Epidermal melanocyte (primary cell): ENCODE measurements around the gene MAP6.
"Not testable (repeated sequence)": the region's sequence is repeated elsewhere in the genome, so short reads cannot be mapped to it uniquely, and the experiment has no call there.

Source experiments
- DNase-seq: peaks from one replicate; pipeline ENCODE4 v3.0.0; 2011; ENCODE audit warnings: low spot score; ENCODE audit not compliant: insufficient read length

The MAP6 gene

DNA sequence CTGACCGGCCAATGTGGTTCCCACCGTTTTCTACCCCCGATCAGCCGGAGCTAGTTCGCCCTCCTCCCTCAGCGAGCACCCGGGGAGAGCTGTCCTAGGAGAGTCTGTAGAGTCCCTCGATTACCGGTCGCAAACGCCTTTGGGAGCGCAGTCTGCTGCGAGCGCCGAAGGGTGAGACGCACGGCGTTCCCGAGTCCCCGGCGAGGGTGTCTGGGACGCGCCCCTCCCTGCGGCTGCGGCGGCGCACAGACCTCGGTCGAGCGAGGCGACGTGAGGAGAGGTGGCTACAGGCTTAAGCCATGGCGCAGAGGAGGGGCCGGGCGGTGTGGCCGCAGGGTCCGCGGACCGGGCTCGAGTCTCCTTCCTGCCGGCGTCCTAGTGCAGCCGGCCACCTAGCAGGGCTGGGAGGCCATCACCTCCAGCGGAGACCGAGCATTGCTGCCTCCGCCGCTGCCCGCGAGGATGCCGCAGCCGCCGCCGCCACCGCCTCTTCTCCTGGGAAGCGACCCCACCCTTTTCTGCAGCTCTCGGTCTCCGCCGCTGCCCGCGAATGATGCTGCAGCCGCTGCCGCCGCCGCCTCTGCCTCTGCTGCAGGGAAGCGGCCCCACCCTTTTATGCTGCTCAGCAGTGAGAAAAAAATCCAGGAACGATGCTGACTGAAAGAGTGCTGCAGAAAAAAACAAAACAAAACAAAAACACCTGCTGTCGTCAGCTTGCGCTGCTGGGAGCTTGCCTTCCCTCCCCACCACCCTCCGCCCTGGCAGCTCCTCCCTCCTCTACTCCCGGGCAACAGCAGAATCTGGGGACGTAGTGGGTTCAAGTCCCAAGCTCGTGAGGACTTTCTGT is at the start of gene MAP6:
Gene MAP6 (minus strand): TSS at position 588 of the 847 bp plus-strand sequence. CDS start 669 bp downstream, outside the sequence.
- no peak for DNase-seq

DNA sequence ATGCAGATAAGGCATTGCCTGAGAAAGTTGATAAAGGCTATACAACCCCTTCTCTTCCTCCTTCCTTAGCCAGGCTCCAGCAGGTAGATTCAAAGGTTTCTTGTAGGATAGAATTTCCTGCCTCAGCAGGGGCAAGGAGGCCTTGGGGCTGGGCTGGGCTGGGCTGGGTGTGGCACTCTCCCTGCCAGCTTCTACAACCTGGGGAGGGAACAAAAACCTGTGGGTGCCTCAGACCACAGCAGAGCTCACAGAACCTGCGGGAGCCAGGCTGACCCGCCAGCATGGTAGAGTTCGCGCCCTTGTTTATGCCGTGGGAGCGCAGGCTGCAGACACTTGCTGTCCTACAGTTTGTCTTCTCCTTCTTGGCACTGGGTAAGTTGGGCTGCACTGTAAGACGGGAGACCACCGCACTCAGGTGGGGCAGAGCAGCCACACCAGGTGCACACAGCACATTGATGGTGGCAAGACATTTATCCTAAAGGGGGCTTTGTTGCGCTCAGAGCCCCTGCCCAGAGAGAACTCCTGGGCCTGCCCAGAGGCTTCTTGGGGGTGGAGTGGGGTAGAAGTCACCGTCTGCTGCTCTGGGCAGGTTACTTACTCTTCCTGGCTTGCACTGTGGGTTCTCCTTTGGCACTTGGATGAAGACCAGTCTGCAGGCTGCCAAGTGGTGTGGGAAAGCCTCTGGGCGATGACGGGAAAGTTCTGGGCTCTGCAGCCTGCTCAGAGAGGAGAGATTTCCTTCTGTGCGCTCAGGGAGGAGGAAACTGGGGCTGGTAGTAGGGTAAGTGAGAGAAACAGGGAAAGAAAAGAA is 49.0 kb upstream of the MAP6 start, which contains the start of gene MOGAT2:
Gene MOGAT2 (plus strand): TSS at position 231 of the 811 bp plus-strand sequence. CDS start 51 bp downstream, at position 282.
- no peak for DNase-seq

DNA sequence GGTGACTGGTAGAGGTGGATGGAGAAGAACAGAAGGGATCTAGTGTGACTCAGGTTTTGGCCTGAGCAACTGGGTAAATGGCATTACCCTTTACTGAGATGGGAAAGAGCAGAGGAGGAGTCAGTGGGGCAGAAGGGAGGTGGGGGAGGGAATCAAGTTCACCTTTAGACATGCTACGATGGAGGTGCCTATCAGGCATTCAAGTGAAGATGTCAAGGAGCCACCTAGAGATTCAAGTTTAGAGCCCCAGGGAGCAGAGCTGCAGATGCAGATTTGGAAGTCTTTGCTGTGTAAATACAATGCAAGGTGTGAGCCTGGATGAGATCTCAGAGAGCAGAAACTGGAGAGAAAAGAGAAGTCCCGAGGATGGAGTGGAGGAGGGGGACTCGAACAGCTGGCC is 47.8 kb upstream of the MAP6 start:
- DNase-seq, result no peak

DNA sequence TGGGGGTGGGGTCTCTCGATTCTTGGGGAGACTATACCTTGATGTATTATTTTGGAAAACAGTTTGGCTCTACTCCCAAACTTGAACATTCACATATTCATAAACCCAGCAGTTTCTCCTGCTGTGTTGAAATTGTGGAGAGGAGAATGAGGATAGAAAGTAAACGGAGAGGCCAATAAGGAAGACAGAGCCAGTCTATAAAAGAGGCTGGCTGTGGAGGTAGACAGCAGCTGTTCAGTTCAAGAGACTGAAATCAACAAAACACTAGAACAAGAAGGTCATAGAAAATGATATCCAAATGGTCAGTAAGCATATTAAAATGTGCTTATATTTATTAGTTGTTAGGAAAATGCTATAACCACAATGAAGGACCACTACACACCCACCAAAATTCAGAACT is 46.9 kb upstream of the MAP6 start:
- no peak for DNase-seq

DNA sequence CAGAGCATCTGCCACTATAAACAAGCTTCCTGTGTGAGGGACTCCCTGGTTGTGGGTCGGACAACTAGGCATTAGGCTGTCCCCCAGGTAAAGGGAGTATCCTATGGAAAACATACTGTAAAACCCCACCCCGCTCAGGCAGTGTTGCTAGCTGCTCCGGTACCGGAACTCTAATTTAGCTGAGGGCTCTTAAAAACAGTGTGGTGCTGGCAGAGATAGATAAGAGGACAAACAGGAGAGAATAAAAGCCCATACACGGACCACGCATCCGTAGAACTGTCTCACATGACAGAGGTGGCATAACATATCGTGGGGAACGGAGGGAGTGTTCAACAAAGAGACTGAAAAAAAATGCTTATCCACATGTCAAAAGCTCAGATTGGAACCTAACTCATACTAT is 45.4 kb upstream of the MAP6 start:
- DNase-seq, result no peak

DNA sequence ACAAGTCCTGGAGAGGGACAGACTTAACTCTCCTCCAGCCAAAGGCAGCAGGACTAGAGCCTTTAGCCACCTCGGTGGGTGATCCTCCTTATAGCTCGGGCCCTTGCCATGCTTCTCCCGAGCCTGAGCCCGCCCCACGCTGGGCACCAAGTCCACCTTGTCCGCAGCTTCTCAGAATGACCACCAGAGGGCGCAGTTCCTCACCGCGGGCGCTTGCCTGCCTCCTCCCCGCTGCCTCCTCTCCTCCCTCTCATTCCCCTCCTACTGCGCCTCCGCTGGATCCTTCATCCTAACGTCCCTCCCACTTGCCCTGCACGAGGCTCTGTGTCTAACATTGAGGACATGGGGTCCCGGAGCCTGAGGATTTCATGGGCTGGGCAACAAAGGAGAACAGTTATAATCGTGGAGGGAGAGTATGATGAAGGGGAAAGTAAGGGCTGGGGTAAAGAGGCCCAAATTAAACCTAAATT is 37.5 kb upstream of the MAP6 start:
- DNase-seq, result peak; percentile 52

DNA sequence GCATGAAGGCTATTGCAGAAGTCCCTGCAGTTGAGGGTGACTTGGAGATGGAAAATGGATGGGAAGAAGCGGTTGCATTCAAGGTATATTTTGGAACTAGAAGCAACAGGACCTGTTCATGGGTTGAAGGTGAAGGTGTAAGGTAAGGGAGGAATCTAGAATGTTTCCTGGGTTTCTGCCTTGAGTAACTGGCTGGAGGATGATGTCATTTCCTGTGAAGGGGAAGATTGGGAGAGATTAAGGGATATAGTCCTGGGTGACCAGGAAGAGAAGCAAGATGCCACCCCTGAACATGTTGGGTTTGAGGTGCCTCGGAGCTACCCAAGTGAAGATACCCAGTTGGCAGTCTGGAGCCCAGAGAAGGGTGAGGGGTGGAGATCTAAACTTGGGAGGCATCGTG is 36.7 kb upstream of the MAP6 start:
- no peak for DNase-seq

DNA sequence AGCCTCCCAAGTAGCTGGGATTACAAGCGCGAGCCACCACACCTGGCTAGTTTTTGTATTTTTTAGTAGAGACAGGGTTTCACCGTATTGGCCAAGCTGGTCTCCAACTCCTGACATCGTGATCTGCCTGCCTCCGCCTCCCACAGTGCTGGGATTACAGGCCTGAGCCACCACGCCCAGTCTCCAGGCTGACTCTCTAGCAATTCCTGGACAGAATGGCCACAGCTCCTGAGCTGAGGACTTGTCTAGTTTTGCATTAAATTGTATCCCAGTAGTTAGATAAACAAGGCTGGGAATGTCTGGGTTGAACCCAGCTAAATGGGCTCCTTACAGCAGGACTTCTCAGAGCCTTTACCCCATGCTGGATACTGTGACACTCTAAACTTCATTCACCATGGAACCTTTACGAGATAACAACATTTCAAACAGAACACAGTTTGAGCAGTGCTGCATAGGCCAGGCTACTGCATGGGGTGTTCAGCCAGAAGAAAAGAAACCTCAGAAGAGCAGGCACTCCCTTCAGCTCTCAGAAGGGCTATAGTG is 34.9 kb upstream of the MAP6 start:
- no peak for DNase-seq

DNA sequence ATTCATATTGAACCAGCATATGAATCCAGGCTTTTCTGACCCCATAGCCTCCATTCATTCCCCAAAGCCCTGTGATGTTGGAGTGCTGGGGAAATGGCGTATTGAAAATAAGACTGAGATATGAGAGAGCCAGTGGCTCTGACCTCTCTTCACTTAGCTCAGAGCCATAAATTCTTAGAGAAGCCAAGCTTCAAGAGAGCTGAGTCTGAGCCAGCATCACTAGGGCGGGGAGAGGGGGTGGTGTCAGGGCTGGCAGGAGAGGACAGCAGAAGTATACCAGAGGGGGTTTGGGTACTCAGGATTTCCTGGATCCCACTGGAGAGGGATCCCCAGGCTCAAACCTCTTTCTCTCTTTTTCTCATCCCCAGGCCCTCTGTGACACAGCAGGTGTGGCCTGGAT is 32.1 kb upstream of the MAP6 start:
- DNase-seq, result no peak

DNA sequence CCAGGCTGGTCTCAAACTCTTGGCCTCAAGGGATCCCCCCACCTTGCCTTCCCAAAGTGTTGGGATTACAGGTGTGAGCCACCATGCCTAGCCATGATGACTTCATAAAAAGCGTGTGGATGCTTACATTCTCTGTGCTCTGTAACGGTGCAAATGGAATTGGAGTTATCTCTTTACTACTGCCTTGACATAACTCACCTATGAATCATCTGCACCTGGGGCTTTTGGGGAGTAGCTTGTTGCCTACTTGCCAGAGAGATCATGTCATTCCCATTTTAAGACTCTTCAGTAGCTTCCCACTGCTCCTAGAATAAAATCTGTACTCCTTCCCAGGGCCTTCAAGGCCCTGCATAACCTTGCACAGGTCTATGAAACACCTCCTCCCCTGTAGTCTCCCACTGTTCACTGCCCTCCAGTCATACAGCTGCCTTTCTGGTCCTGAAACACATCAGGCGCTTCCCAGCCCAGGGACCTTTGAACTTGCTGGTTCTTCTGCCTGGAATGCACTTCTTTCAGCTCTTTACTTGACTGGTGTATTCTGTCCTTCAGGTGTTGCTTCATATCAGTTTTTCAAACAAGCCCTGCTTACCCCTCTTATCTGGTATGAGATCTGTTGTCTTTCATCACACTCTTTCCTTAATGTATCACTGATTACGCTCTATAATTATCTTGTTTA is 29.2 kb upstream of the MAP6 start:
- no peak for DNase-seq

DNA sequence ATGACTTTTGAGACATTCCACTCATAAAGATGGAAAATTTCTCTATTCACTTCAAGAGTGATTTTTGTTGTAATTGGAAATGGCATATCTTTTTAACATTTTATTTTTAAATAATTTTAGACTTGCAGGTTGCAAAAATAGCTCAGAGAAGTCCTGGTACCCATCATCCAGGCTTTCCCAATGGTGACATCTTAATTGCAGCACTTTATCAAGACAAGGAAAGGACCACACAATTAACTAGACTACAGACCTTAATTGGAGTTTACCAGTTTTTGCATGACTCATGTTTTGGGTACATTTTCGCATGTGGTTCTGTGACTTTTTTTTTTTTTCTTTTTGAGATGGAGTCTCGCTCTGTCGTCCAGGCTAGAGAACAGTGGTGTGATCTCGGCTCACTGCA is 23.0 kb upstream of the MAP6 start:
- DNase-seq, result no peak

DNA sequence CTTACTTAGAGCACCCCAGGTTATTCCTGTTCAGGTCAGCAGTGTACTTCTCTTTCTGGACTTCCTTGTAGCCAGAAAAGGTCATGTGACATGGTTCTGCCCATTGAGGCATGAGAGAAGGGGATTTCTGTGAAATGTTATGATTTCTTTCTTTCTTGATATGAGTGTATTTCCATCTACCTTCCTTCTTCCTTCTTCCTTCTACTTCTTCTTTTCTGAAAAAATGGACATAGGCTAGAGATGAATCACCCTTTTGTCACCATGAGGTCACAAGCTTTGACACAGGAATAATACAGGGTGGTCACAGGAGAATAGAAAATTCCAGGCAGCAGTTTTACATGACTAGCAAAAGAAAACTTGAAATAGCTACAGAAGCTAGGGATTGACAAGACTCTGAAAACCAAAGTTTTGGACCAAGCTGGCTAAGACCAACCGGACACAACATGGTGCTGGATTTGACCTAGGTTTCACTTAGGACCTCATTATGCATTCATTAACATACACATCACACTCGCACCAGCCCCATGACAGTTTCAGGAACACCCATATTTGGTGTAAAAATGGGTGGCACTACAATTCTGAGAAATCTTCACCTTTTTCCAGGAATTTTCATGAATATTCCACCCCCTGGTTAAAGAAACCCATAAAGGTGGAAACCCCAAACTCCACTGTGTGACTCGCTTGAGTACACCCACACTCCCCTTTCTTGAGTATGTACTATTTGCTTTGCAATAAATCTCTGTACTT is 21.2 kb upstream of the MAP6 start:
- no peak for DNase-seq

DNA sequence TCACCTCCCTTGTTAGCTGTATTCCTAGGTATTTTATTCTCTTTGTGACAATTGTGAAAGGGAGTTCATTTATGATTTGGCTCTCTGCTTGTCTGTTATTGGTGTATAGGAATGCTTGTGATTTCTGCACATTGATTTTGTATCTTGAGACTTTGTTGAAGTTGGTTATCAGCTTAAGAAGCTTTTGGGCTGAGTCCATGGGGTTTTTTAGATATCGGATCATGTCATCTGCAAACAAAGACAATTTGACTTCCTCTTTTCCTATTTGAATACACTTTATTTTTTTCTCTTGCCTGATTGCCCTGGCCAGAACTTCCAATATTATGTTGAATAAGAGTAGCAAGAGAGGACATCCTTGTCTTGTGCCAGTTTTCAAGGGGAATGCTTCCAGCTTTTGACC is 15.0 kb upstream of the MAP6 start:
- not testable (repeated sequence) for DNase-seq

DNA sequence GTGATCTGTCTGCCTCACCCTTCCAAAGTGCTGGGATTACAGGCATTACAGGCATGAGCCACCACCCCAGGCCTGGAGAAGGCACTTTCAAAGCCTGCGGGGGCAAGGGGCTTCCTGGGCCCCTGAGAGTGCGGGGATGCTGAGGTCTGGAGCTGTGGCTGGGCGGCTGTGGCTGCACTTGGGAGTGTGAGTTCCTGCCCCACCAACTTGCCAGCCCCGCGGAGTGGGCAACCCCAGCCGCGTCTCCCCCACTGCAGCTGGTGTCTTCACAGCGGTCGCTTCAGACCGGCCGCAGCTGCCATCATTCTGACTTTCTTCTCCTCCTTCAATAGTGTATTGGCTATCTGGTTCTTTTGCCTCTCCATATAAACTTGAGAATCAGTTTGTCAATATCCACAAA is 10.7 kb upstream of the MAP6 start:
- no peak for DNase-seq

DNA sequence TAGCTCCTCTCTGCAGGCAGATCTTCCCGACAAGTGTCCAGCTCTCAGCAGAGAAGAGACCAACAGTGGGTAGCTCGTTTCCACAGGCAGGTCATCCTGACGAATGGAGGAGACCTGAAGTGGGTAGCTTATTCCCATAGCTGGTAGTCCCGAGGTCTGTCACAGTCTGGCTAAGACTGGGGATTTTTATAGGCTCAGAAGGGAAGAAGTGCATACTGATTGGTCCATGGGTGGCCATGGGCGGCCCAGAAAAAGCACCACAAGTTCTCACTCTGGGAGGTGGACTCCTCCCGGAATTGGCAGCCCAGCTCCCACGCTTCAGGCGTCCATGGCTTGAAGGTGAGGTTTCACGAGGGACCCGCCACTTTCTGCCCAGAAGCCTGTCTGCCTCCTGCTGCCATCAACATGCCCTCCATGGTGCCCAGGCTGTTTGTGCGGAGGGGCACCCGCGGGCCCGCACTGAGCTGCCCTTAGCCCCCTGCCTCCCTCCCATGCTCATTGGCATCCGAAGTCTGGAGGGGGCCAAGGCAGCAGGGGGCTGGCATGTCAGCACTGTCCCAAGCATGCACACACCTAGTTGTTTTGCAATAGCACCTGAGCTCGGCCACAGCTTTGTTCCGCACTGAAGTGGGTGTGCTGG is 9.9 kb upstream of the MAP6 start:
- no peak for DNase-seq

DNA sequence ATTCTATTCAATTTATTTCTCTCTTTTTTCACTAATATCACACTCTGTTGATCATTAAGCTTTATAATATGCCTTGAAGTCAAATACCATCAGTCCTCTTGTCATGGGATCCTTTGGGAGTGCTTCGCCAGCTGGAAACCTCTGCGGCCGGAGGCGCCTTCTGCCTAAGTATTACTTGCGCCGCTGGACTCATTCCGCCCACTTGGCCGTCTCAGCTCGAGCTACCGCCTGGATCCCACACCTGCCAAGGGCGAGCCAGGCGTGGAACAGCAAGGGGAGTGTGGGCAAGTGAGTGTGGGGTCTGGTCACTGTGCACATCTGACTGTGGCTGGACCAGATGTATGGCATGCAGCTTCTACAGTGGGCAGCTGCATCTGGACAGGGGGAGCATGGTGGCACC is 9.1 kb upstream of the MAP6 start:
- no peak for DNase-seq

DNA sequence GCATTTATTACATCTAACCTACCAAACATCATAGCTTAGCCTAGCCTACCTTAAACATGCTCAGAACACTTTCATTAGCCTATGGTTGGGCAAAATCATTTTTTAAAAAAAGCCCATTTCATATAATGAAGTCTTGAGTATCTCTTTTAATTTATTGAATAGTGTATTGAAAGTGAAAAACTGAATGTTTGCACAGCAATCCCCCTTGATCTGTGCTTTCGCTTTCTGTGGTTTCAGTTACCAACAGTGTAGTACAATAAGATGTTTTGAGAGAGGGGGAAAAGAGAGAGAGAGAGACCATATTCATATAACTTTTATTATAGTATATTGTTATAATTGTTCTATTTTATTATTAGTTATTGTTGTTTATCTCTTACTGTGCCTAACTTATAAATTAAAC is 8.4 kb upstream of the MAP6 start:
- DNase-seq, result no peak

DNA sequence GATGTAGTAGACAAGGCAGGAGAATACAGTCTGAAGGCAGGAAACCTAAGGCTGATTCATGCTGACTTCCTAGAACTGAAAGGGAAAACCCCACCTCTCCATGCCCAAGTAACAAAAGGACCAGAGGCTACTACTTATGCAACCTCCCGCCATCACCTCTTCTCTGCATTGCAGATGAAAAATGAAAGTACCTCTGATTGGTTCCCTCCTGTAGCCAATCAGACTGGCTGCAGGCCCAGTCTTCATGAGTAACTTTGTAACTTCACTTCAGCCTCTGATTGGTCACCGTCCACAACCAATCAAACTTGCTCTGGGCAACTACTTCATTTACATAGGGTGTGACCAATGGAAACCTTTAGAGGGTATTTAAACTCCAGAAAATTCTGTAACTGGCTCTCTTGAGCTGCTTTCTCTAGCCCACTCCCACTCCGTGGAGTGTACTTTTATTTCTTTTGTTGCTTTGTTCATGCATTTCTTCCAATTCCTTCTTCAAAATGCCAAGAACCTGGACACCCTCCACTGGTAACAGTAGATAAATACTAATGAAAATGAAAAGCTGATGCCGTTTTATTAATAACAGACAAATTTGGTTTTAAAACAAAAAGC is 5.2 kb upstream of the MAP6 start:
- DNase-seq, result no peak

DNA sequence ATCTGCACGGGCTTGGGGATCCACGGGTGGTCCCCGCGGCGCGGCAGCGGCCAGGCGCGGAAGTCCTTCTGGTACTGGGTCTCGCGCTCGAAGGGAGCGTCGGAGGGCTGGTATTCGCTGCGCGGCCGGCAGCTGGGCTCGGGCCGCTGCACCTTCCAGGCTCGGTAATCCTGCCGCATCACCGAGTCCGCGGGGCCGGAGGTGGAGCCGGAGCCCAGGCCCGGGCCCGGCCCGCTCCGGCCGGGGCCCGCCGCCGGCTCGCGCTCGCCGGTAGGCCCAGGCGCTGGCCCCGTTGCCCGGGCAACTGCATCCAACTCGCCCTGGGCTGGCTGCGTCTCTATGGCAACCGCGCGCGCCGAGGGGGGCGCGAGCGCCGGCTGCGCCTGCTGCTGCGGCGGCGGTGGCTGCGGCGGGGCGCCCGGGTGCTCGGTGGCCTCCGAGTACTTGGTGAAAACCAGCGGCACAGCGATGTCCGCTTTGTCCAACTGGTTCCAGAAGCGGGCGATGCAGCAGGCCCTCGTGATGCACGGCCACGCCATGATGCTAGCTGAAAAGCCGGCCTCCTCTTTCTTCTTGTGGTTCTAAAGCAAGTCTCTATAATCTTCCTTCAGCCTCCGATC is 897 bp downstream of the MAP6 start:
- no peak for DNase-seq
